Measurements from ENCODE around the gene TP63.

TP63 gene

DNA sequence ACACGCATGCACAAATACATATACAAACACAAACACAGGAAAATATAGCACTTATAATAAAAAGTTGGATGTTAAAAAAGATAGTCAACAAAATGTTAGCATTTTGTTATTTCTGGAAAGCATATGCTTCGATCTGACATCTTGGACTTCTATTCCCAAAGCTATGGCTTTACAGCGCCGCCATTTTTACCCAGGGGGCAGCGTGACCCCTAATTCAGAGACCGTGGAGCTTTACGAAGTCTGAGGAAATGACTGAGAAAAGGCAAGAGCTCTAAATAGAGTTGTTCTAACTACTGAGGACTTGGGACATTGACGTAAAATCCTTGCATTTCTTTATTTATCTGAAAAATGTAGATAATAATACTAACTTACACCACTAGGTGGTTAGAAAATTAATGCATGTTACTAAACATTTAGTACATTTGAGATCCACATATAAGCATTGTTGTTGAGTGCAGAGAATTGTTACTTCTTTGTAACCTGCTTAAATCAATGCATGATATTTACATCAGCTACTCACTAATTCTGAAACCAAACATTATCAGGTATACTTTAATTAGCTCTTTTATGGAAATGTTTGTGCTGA lies 155.4 kb downstream of the TP63 start:
- no peak; the same call in 1 of the 2 replicates for TF ChIP-seq CTCF (IDR thresholded peaks at IDR 0.05; ENCODE audit: low read depth, low read length)
- no peak for DNase-seq (ENCODE audit: extremely low read depth, low read depth)

DNA sequence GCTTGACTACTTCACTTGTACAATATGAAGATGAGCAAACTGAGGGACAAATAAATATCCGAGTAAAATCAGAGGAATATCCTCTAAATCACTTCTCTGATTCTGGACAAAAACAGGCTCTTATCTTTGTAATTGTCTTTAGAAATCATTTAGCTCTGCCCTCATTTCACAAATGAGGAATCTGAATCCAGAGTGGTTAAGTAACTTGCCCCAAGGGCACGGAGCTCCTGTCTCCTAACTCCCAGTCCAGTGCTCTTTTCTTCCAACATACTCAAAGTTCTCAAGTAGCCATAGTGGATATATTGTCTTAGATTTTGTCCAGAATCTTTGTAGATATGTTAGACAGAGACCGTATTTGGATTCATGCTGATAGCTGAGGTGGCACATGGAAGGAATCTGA lies 156.0 kb downstream of the TP63 start:
- DNase-seq (ENCODE audit: extremely low read depth, low read depth) = no peak
- no peak for TF ChIP-seq CTCF (IDR thresholded peaks at IDR 0.05; ENCODE audit: low read depth, low read length)

- DNase-seq (ENCODE audit: extremely low read depth, low read depth) = no peak
These were observed 156.4 kb downstream of the TP63 start for GRCh38 chr3:189787632-189788031.

DNA sequence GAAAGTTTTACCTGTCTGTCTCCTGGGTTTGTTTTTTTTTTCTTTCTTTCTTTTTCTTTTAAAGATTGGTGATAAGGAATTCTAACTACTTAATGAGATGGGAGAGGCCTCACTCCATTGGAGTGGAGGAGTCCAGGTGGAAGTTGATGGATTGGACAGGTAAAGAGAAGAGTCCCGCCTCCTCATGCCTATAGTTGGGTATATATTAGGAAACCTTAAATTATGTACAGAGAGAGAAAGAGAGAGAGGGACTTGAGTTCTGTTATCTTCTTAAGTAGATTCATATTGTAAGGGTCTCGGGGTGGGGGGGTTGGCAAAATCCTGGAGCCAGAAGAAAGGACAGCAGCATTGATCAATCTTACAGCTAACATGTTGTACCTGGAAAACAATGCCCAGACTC lies 158.2 kb downstream of the TP63 start:
- no peak for TF ChIP-seq CTCF (IDR thresholded peaks at IDR 0.05; ENCODE audit: low read depth, low read length)
- DNase-seq (ENCODE audit: extremely low read depth, low read depth) = no peak

More at GRCh38 chr3:189787632-189788031, 156.4 kb downstream of the TP63 start:
- no peak for TF ChIP-seq CTCF (IDR thresholded peaks at IDR 0.05; ENCODE audit: low read depth, low read length)

DNA sequence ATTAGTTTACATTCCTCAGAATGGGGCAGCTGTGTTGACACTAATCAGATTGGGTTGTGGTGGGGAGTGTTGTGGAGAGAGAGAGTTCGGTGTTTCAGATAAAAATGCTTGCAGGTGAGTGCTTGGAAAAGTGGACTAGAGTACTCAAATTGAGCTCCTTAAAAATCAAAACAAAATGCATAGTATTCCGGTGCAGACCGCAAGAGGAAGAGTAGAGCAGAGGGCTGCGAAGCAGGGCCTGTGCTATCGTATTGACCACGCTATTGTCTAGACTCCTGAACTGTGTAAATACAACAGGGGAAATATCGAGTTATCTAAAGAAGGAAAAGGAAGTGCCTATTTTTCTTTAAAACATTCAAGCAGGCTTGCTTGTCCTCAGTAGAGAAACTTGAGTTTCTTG lies 159.5 kb downstream of the TP63 start:
- no peak for DNase-seq (ENCODE audit: extremely low read depth, low read depth)
- TF ChIP-seq CTCF (IDR thresholded peaks at IDR 0.05; ENCODE audit: low read depth, low read length) = no peak

DNA sequence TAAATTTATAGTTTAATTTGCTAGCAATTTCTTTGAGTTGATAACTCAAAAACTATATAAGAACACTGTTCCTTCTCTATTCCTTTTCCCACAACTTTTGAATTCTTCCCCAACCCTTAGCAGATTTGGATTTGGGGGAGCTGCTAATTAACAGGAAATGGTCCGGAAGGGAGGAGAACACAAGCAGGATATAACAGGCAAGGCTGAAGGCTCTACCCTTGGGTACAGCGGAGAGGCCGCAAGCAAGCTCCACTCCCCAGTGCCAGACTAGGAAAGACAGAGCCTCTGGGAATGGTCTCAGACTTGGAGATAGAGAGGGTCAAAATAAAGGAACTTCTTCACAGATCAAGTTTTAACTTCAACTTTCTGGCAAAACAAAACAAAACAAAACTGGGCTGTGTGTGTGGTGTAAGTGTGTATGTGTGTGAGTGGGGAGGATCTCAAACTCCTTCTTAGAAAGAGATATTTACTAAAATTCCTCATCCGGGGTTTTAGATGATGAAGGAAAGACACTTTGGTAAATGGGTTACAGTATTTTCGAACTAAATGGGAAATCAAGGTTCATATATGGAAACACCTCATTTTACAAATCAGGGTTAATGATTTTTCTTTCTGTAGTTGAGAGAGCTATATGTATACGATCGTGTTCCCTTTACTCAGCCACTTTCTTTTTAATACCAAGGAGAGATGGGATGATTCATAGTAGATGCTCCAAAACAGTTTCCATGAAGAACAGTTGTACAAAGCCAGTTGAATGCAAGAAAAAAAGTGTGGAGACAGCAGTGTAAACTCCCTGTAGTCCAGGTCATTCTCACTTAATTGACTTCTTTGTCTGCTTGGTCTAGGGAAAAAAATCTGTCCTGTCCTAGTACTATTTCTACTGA lies 161.1 kb downstream of the TP63 start:
- TF ChIP-seq CTCF (IDR thresholded peaks at IDR 0.05; ENCODE audit: low read depth, low read length) = no peak
- no peak for DNase-seq (ENCODE audit: extremely low read depth, low read depth)

GRCh38 chr3:189794518-189794917 lies 163.3 kb downstream of the TP63 start:
- TF ChIP-seq CTCF (IDR thresholded peaks at IDR 0.05; ENCODE audit: low read depth, low read length) = no peak

More at GRCh38 chr3:189794518-189794917, 163.3 kb downstream of the TP63 start:
- DNase-seq (ENCODE audit: extremely low read depth, low read depth) = no peak

Data from AG09319 (cell line).